H1 (cell line): Measurements from ENCODE around the gene PPP1R3F. TPM values are rescaled to one million over a fixed set of nuclear protein-coding genes. Genes with fewer than 3 reads are reported as not detected.

ENCODE experiments used
- CTCF ChIA-PET: fragments of 300-600 bp; sonication (Branson Sonifier 250); formaldehyde crosslinking; loops from one replicate; lab custom pipeline; 2021; ENCODE audit not compliant: partially characterized antibody; lab: Charles Lee
- POLR2A ChIA-PET: fragments of 300-600 bp; sonication (Branson Sonifier 250); formaldehyde crosslinking; loops from one replicate; lab custom pipeline; 2021; ENCODE audit warnings: inconsistent platforms; ENCODE audit not compliant: partially characterized antibody; lab: Charles Lee
- DNase-seq, 2 experiments: peaks; one replicate each; pipeline versions ENCODE4 v3.0.0 to v3.0.0-alpha.2; 2010 to 2022; ENCODE audit warnings: low spot score in 2 of 2, low read depth in 1 of 2, mixed read lengths in 1 of 2
- FAIRE-seq: peaks from 2 replicates; lab custom pipeline; 2011; peaks lifted over from hg19 to GRCh38; lab: Jason Lieb, UNC
- H2AFZ ChIP-seq: 2 replicates; pipeline ENCODE4 v1.8.1; 2012; ENCODE audit warnings: low read length, inconsistent platforms
- H2AK5ac ChIP-seq: 2 replicates; pipeline ENCODE4 v1.6.1; 2013; ENCODE audit warnings: low read depth, low read length
- H2BK120ac ChIP-seq: replicated peaks from 2 replicates; pipeline ENCODE3; 2013; ENCODE audit warnings: low read depth, low read length, inconsistent platforms
- H2BK12ac ChIP-seq: 2 replicates; pipeline ENCODE4 v1.6.1; 2013; ENCODE audit warnings: low read depth, low read length
- H2BK15ac ChIP-seq: 2 replicates; pipeline ENCODE4 v1.6.1; 2013; ENCODE audit warnings: low read length
- H2BK20ac ChIP-seq: 2 replicates; pipeline ENCODE4 v1.6.1; 2013; ENCODE audit warnings: low read length
- H2BK5ac ChIP-seq: 2 replicates; pipeline ENCODE4 v1.6.1; 2013; ENCODE audit warnings: low read depth, low read length
- H3K14ac ChIP-seq: 2 replicates; pipeline ENCODE4 v1.6.1; 2013; ENCODE audit warnings: inconsistent platforms; ENCODE audit not compliant: insufficient read length
- H3K18ac ChIP-seq: 2 replicates; pipeline ENCODE4 v1.6.1; 2013; ENCODE audit warnings: low read length; ENCODE audit errors: extremely low read depth
- H3K23ac ChIP-seq: 2 replicates; pipeline ENCODE4 v1.6.1; 2013; ENCODE audit warnings: inconsistent platforms; ENCODE audit not compliant: insufficient read length
- H3K23me2 ChIP-seq: 2 replicates; pipeline ENCODE4 v1.6.1; 2013; ENCODE audit warnings: low read depth, low read length
- H3K27ac ChIP-seq: 2 replicates; pipeline ENCODE4 v1.6.1; 2011; ENCODE audit warnings: low read depth, low read length, inconsistent platforms
- H3K27me3 ChIP-seq, 4 experiments: replicated peaks in 1 of 4; 1 replicate in 1 of 4; 2 replicates in 3 of 4; pipeline versions ENCODE4 v1.6.1 to v1.8.1; 2011 to 2013; ENCODE audit warnings: low read length in 3 of 4, mild to moderate bottlenecking in 3 of 4, inconsistent platforms in 2 of 4, mixed read lengths in 2 of 4, moderate library complexity in 1 of 4; ENCODE audit not compliant: control insufficient read depth in 3 of 4, insufficient read depth in 3 of 4; ENCODE audit errors: extremely low read depth in 1 of 4
- H3K36me3 ChIP-seq, 4 experiments: 2 replicates each; pipeline versions ENCODE4 v1.6.1 to v1.8.1; 2011 to 2013; ENCODE audit warnings: mild to moderate bottlenecking in 4 of 4, low read length in 3 of 4, moderate library complexity in 2 of 4, control low read depth in 1 of 4, inconsistent platforms in 1 of 4; ENCODE audit not compliant: insufficient read depth in 4 of 4, control insufficient read depth in 2 of 4
- H3K4ac ChIP-seq: replicated peaks from 2 replicates; pipeline ENCODE3; 2013; ENCODE audit warnings: low read length, low read depth, mixed read lengths, inconsistent platforms; ENCODE audit not compliant: insufficient read length
- H3K4me1 ChIP-seq, 4 experiments: replicated peaks in 1 of 4; 1 replicate in 1 of 4; 2 replicates in 3 of 4; pipeline versions ENCODE4 v1.6.1 to v1.8.1; 2011 to 2013; ENCODE audit warnings: low read length in 3 of 4, inconsistent platforms in 2 of 4, mixed read lengths in 1 of 4; ENCODE audit not compliant: insufficient read depth in 4 of 4, control insufficient read depth in 3 of 4
- H3K4me2 ChIP-seq, 2 experiments: 2 replicates each; pipeline versions ENCODE4 v1.6.1 to v1.8.1; 2011 to 2013; ENCODE audit warnings: low read depth in 2 of 2, low read length in 2 of 2, control low read depth in 1 of 2, inconsistent platforms in 1 of 2, mild to moderate bottlenecking in 1 of 2; ENCODE audit not compliant: insufficient read depth in 1 of 2
- H3K4me3 ChIP-seq, 4 experiments: fragments of 200-600, 300-600 bp in 1 of 4; sonication (generic), shearing (Covaris generic), sonication (Bioruptor Twin) in 1 of 4; 2 replicates each; pipeline versions ENCODE4 v1.5.1 to v1.8.1; 2011 to 2016; ENCODE audit warnings: low read length in 4 of 4, low read depth in 3 of 4, control low read depth in 2 of 4, inconsistent platforms in 2 of 4, mild to moderate bottlenecking in 2 of 4, mixed read lengths in 1 of 4, moderate library complexity in 1 of 4; ENCODE audit not compliant: insufficient read depth in 2 of 4; ENCODE audit errors: extremely low read depth in 1 of 4
- H3K56ac ChIP-seq: replicated peaks from 2 replicates; pipeline ENCODE3; 2013; ENCODE audit warnings: low read depth, mild to moderate bottlenecking, mixed read lengths, low read length, inconsistent platforms; ENCODE audit not compliant: insufficient read length
- H3K79me1 ChIP-seq: 2 replicates; pipeline ENCODE4 v1.6.1; 2013; ENCODE audit warnings: low read depth, low read length, control low read depth
- H3K79me2 ChIP-seq, 2 experiments: 2 replicates each; pipeline versions ENCODE4 v1.6.1 to v1.8.1; 2012 to 2013; ENCODE audit warnings: low read length in 2 of 2, mild to moderate bottlenecking in 2 of 2, inconsistent platforms in 1 of 2; ENCODE audit not compliant: insufficient read depth in 2 of 2, control insufficient read depth in 1 of 2
- H3K9ac ChIP-seq, 4 experiments: replicated peaks in 1 of 4; 1 replicate in 1 of 4; 2 replicates in 3 of 4; pipeline versions ENCODE4 v1.6.1 to v1.8.1; 2011 to 2013; ENCODE audit warnings: low read depth in 3 of 4, low read length in 3 of 4, control low read depth in 2 of 4, mild to moderate bottlenecking in 2 of 4, moderate library complexity in 2 of 4, inconsistent platforms in 1 of 4; ENCODE audit errors: extremely low read depth in 1 of 4
- H3K9me3 ChIP-seq, 2 experiments: 2 replicates each; pipeline versions ENCODE4 v1.6.1 to v1.8.1; 2012 to 2013; ENCODE audit warnings: mild to moderate bottlenecking in 2 of 2, moderate library complexity in 2 of 2, control low read depth in 1 of 2, inconsistent platforms in 1 of 2, low read depth in 1 of 2, low read length in 1 of 2, mixed read lengths in 1 of 2; ENCODE audit not compliant: insufficient read depth in 2 of 2
- H4K20me1 ChIP-seq, 2 experiments: replicated peaks in 1 of 2; 2 replicates each; pipeline versions ENCODE3 to v1.8.1; 2011 to 2013; ENCODE audit warnings: inconsistent platforms in 2 of 2, low read length in 2 of 2, mild to moderate bottlenecking in 1 of 2; ENCODE audit not compliant: insufficient read depth in 2 of 2, control insufficient read depth in 1 of 2
- H4K5ac ChIP-seq: 2 replicates; pipeline ENCODE4 v1.6.1; 2013; ENCODE audit warnings: low read length, low read depth, mixed read lengths, inconsistent platforms; ENCODE audit not compliant: insufficient read length
- H4K8ac ChIP-seq: 2 replicates; pipeline ENCODE4 v1.8.0; 2013; ENCODE audit warnings: mild to moderate bottlenecking, moderate library complexity, low read length, inconsistent platforms; ENCODE audit not compliant: insufficient read depth; ENCODE audit errors: extremely low read depth
- H4K91ac ChIP-seq: replicated peaks from 2 replicates; pipeline ENCODE3; 2013; ENCODE audit warnings: low read length, mixed read lengths, inconsistent platforms; ENCODE audit not compliant: insufficient read length
- RFX5 ChIP-seq: IDR thresholded peaks from 2 replicates; pipeline ENCODE4 v1.6.1; 2011; ENCODE audit warnings: low read depth, low read length, improper control_type of control experiment, borderline replicate concordance
- TCF12 ChIP-seq: IDR thresholded peaks from 2 replicates; pipeline ENCODE4 v1.6.1; 2011; ENCODE audit warnings: low read depth, mild to moderate bottlenecking, low read length
- YY1 ChIP-seq: IDR thresholded peaks from 2 replicates; pipeline ENCODE4 v1.6.1; 2011; ENCODE audit warnings: low read depth, mild to moderate bottlenecking, low read length
- WGBS, 2 experiments: shearing (Covaris generic) in 1 of 2; methylation state at CpG; one replicate each; pipeline versions ENCODE4 v1.1.6 to v1.1.7; 2013 to 2015; ENCODE audit warnings: low lambda C conversion rate in 2 of 2, mixed read lengths in 2 of 2, inconsistent platforms in 1 of 2, low coverage in 1 of 2, missing lambda C conversion rate in 1 of 2; ENCODE audit not compliant: insufficient replicate concordance in 2 of 2, insufficient coverage in 1 of 2, insufficient read length in 1 of 2; ENCODE audit errors: extremely low coverage in 1 of 2, missing lambda C conversion rate in 1 of 2; 5-methylcytosine and 5-hydroxymethylcytosine counted together
- polyA plus RNA-seq, 7 experiments: library from polyadenylated mRNA; depleted of rRNA in 3 of 7; stranded (reverse) in 5 of 7; unstranded in 2 of 7; fragments of >200 nt in 5 of 7; fragments of 200-250 nt in 2 of 7; gene quantifications; 1 replicate in 5 of 7; 2 replicates in 1 of 7; 4 replicates in 1 of 7; pipeline versions ENCODE4 v1.2.1 to v1.2.3, GENCODE V29; 2011 to 2013; ENCODE audit warnings: missing spikeins in 2 of 7, mixed read lengths in 2 of 7
- total RNA-seq: library from RNA; stranded (reverse); fragmentation: NEBNext Ultra II Directional; extraction: Animal tissue kit (Norgen Biotek cat#: 25700); gene quantifications from 2 replicates; pipeline ENCODE4 v1.2.1, GENCODE V29; 2021

The PPP1R3F gene
- total and polyA plus RNA-seq, 2 of the 8 experiments (the other 6 are each of a cell fraction or from before 2014, with no cell fraction given): 5.1 to 6.8 TPM

GRCh38 chrX:49277535-49277830, 7.9 kb downstream of the PPP1R3F start:
- Histone ChIP-seq H2BK12ac (no peak overlapping the region), H3K79me1 (no peaks in the 10 kb centered on the region), H3K9ac (no peak overlapping the region), H4K8ac (no peak overlapping the region), H3K4me1 (peaks cover 0 to 3% (median 0%) of the 10 kb centered on the region in 4 experiments; a peak in 1 of 7 replicates), H3K23me2 (no peaks in the 10 kb centered on the region), H3K18ac (no peak overlapping the region), H3K4ac (no peak overlapping the region), H2BK20ac (no peak overlapping the region), H2BK15ac (no peak overlapping the region), H3K56ac (no peak overlapping the region), H2AK5ac (no peak overlapping the region), H2BK5ac (no peak overlapping the region), H3K23ac (no peak overlapping the region), H3K9me3 (no peaks in the 10 kb centered on the region), H2BK120ac (no peak overlapping the region), H3K79me2 (peaks cover 1 to 17% of the 10 kb centered on the region in 2 experiments; a peak in 2 of 4 replicates), H3K27me3 (no peaks in the 10 kb centered on the region), H3K4me3 (no peak overlapping the region), H4K20me1 (peaks cover 0 to 13% of the 10 kb centered on the region in 2 experiments), H4K91ac (no peak overlapping the region), H3K27ac (no peak overlapping the region), H3K4me2 (no peak overlapping the region), H2AFZ (no peak overlapping the region), H3K14ac (no peak overlapping the region), H4K5ac (no peak overlapping the region), H3K36me3 (no peaks in the 10 kb centered on the region)
- POLR2A ChIA-PET: no interaction called here
- 92% methylated on average over 3 of the region's 3 CpGs; no CpG with 5 or more reads in 1 of the 2 experiments for WGBS, 2 experiments
- no peak for DNase-seq
- no peak for FAIRE-seq
- no peak for TF ChIP-seq YY1
- no peak for TF ChIP-seq RFX5
- TF ChIP-seq TCF12: no peak
- CTCF ChIA-PET: no interaction called here
